Measurements from ENCODE around the gene MAML1. TPM values are rescaled to one million over a fixed set of nuclear protein-coding genes. Genes with fewer than 3 reads are reported as not detected.
"Not testable (repeated sequence)": the region's sequence is repeated elsewhere in the genome, so short reads cannot be mapped to it uniquely, and the experiment has no call there.

The MAML1 gene
- total and polyA plus RNA-seq, 2 donors (not counting 1 experiment from before 2014, with no cell fraction given), result 6.4 to 7.5 TPM

- no peaks in the 10 kb centered on the region for H4K20me1 ChIP-seq (ENCODE audit: control insufficient read depth, extremely low read depth, insufficient read depth, low read length)
- DNase-seq (ENCODE audit: low read depth in 2 of 2), result no peak
These were observed 1.1 kb downstream of the MAML1 start for GRCh38 chr5:179733772-179734126.

DNA sequence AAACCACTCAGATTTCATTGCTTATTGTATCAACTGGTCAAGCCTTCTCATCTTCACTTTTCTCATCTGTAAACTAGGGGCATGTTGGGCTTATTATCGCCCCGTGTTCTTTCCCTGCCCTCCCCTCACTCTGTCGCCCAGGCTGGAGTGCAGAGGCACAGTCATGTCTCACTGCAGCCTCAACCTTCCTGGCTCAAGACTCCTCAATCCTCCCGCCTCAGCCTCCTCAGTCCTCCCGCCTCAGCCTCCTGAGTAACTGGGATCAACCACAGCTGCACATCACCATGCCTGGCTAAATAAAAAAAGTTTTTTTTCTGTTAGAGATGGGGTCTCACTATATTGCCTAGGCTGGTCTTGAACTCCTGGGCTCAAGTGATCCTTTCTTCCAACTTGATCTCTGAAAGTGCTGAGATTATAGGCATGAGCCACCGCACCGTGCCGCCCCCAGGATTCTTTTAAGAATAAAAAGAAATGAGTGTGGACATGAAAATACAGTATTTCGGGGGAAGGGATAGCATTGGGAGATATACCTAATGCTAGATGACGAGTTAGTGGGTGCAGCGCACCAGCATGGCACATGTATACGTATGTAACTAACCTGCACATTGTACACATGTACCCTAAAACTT lies 2.0 kb downstream of the MAML1 start:
- TF ChIP-seq EZH2 (IDR thresholded peaks at IDR 0.05; ENCODE audit: low read length, missing control alignments), result no peak
- H3K9ac ChIP-seq (ENCODE audit: insufficient read depth, low read length), result no peak overlapping the region
- no peaks in the 10 kb centered on the region for H4K20me1 ChIP-seq (ENCODE audit: control insufficient read depth, extremely low read depth, insufficient read depth, low read length)
- H3K4me1 ChIP-seq (ENCODE audit: control insufficient read depth, extremely low read depth, insufficient read depth, low read length), result peaks cover 3% of the 10 kb centered on the region
- H3K79me2 ChIP-seq (ENCODE audit: control insufficient read depth, insufficient read depth, low read length), result peaks cover 67% of the 10 kb centered on the region
- peaks cover 5% of the 10 kb centered on the region for H3K36me3 ChIP-seq (ENCODE audit: control insufficient read depth, insufficient read depth, low read length)
- H3K27me3 ChIP-seq (ENCODE audit: control insufficient read depth, insufficient read depth, low read length), result no peaks in the 10 kb centered on the region
- peak overlapping the region; percentile 83 for H3K4me2 ChIP-seq (ENCODE audit: extremely low read depth, insufficient read depth, low read length)
- no peak overlapping the region for H3K27ac ChIP-seq (ENCODE audit: insufficient read depth, low read length)
- H3K4me3 ChIP-seq (replicated peaks in 1 of 4; ENCODE audit: control extremely low read depth in 1 of 4, insufficient read depth in 1 of 4, low read depth in 3 of 4, low read length in 4 of 4), result peak overlapping the region; percentile 77 to 91 (median 80)
- no peaks in the 10 kb centered on the region for H3K9me3 ChIP-seq (ENCODE audit: control insufficient read depth, insufficient read depth, low read depth, low read length)
- H2AFZ ChIP-seq (ENCODE audit: low read length), result no peak overlapping the region
- no peak for DNase-seq (ENCODE audit: low read depth in 2 of 2)

More at GRCh38 chr5:179733772-179734126, 1.1 kb downstream of the MAML1 start:
- Histone ChIP-seq H3K4me3 (replicated peaks in 1 of 4; ENCODE audit: control extremely low read depth in 1 of 4, insufficient read depth in 1 of 4, low read depth in 3 of 4, low read length in 4 of 4) (peak overlapping the region; percentile 77 to 91 (median 80)), H3K79me2 (ENCODE audit: control insufficient read depth, insufficient read depth, low read length) (peaks cover 58% of the 10 kb centered on the region), H3K27ac (ENCODE audit: insufficient read depth, low read length) (peak overlapping the region; percentile 75), H3K4me2 (ENCODE audit: extremely low read depth, insufficient read depth, low read length) (peak overlapping the region; percentile 83), H3K36me3 (ENCODE audit: control insufficient read depth, insufficient read depth, low read length) (peaks cover 2% of the 10 kb centered on the region), H3K9me3 (ENCODE audit: control insufficient read depth, insufficient read depth, low read depth, low read length) (no peaks in the 10 kb centered on the region), H2AFZ (ENCODE audit: low read length) (no peak overlapping the region), H3K4me1 (ENCODE audit: control insufficient read depth, extremely low read depth, insufficient read depth, low read length) (peaks cover 3% of the 10 kb centered on the region), H3K27me3 (ENCODE audit: control insufficient read depth, insufficient read depth, low read length) (no peaks in the 10 kb centered on the region), H3K9ac (ENCODE audit: insufficient read depth, low read length) (peak overlapping the region; percentile 84)
- TF ChIP-seq EZH2 (IDR thresholded peaks at IDR 0.05; ENCODE audit: low read length, missing control alignments), result no peak
- TF ChIP-seq, protein P1, sequence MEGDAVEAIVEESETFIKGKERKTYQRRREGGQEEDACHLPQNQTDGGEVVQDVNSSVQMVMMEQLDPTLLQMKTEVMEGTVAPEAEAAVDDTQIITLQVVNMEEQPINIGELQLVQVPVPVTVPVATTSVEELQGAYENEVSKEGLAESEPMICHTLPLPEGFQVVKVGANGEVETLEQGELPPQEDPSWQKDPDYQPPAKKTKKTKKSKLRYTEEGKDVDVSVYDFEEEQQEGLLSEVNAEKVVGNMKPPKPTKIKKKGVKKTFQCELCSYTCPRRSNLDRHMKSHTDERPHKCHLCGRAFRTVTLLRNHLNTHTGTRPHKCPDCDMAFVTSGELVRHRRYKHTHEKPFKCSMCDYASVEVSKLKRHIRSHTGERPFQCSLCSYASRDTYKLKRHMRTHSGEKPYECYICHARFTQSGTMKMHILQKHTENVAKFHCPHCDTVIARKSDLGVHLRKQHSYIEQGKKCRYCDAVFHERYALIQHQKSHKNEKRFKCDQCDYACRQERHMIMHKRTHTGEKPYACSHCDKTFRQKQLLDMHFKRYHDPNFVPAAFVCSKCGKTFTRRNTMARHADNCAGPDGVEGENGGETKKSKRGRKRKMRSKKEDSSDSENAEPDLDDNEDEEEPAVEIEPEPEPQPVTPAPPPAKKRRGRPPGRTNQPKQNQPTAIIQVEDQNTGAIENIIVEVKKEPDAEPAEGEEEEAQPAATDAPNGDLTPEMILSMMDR (conservative IDR thresholded peaks at IDR 0.05 in 1 of 2, IDR thresholded peaks at IDR 0.05 in 1 of 2; ENCODE audit: low read depth in 1 of 2, low read length in 2 of 2), result no peak

GRCh38 chr5:179738742-179739141 lies 6.1 kb downstream of the MAML1 start:
- H4K20me1 ChIP-seq (ENCODE audit: control insufficient read depth, extremely low read depth, insufficient read depth, low read length), result no peaks in the 10 kb centered on the region
- DNase-seq (ENCODE audit: low read depth in 2 of 2), result no peak
- H3K4me2 ChIP-seq (ENCODE audit: extremely low read depth, insufficient read depth, low read length), result no peak overlapping the region
- no peak overlapping the region for H3K9ac ChIP-seq (ENCODE audit: insufficient read depth, low read length)
- H3K79me2 ChIP-seq (ENCODE audit: control insufficient read depth, insufficient read depth, low read length), result peaks cover 84% of the 10 kb centered on the region
- no peak overlapping the region for H3K27ac ChIP-seq (ENCODE audit: insufficient read depth, low read length)
- TF ChIP-seq, protein P1 (conservative IDR thresholded peaks at IDR 0.05 in 1 of 2, IDR thresholded peaks at IDR 0.05 in 1 of 2; ENCODE audit: low read depth in 1 of 2, low read length in 2 of 2), result no peak
- no peak for TF ChIP-seq EZH2 (IDR thresholded peaks at IDR 0.05; ENCODE audit: low read length, missing control alignments)
- H3K9me3 ChIP-seq (ENCODE audit: control insufficient read depth, insufficient read depth, low read depth, low read length), result no peaks in the 10 kb centered on the region
- no peaks in the 10 kb centered on the region for H3K27me3 ChIP-seq (ENCODE audit: control insufficient read depth, insufficient read depth, low read length)
- H3K4me3 ChIP-seq (replicated peaks in 1 of 4; ENCODE audit: control extremely low read depth in 1 of 4, insufficient read depth in 1 of 4, low read depth in 3 of 4, low read length in 4 of 4), result no peak overlapping the region
- H3K4me1 ChIP-seq (ENCODE audit: control insufficient read depth, extremely low read depth, insufficient read depth, low read length), result no peaks in the 10 kb centered on the region
- H2AFZ ChIP-seq (ENCODE audit: low read length), result no peak overlapping the region
- H3K36me3 ChIP-seq (ENCODE audit: control insufficient read depth, insufficient read depth, low read length), result peaks cover 3% of the 10 kb centered on the region

- H3K36me3 ChIP-seq (ENCODE audit: control insufficient read depth, insufficient read depth, low read length); H3K27ac ChIP-seq (ENCODE audit: insufficient read depth, low read length); H2AFZ ChIP-seq (ENCODE audit: low read length); H3K9me3 ChIP-seq (ENCODE audit: control insufficient read depth, insufficient read depth, low read depth, low read length); H3K4me1 ChIP-seq (ENCODE audit: control insufficient read depth, extremely low read depth, insufficient read depth, low read length); H3K9ac ChIP-seq (ENCODE audit: insufficient read depth, low read length); H3K4me3 ChIP-seq (replicated peaks in 1 of 4; ENCODE audit: control extremely low read depth in 1 of 4, insufficient read depth in 1 of 4, low read depth in 3 of 4, low read length in 4 of 4); H3K4me2 ChIP-seq (ENCODE audit: extremely low read depth, insufficient read depth, low read length); H4K20me1 ChIP-seq (ENCODE audit: control insufficient read depth, extremely low read depth, insufficient read depth, low read length); H3K27me3 ChIP-seq (ENCODE audit: control insufficient read depth, insufficient read depth, low read length); DNase-seq (ENCODE audit: low read depth in 2 of 2): not testable (repeated sequence)
- peaks cover 62% of the 10 kb centered on the region for H3K79me2 ChIP-seq (ENCODE audit: control insufficient read depth, insufficient read depth, low read length)
These were observed 11.5 kb downstream of the MAML1 start for GRCh38 chr5:179744106-179744505.
